ENCODE results near the gene DDIT4L.

DNA sequence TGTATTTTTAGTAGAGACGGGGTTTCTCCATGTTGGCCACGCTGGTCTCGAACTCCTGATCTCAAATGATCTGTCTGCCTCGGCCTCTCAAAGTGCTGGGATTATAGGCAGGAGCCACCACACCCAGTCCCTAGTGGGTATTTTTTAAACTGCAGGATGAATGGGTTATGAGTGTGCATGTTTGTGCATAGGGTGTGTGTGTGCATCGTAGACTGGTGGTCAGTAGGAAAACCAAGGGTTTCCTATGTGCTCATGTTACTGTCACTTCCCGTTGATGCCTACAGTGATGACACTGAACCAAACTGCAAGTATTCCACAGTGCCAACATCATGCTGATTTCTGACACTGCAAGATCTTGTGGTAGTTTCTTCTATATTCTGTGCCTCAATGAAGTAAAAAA, 41.1 kb downstream of the DDIT4L start:
- TF ChIP-seq ZNF274 (IDR thresholded peaks at IDR 0.05; ENCODE audit: borderline replicate concordance, extremely low read depth, low read length) = no peak
- TF ChIP-seq, protein P1, sequence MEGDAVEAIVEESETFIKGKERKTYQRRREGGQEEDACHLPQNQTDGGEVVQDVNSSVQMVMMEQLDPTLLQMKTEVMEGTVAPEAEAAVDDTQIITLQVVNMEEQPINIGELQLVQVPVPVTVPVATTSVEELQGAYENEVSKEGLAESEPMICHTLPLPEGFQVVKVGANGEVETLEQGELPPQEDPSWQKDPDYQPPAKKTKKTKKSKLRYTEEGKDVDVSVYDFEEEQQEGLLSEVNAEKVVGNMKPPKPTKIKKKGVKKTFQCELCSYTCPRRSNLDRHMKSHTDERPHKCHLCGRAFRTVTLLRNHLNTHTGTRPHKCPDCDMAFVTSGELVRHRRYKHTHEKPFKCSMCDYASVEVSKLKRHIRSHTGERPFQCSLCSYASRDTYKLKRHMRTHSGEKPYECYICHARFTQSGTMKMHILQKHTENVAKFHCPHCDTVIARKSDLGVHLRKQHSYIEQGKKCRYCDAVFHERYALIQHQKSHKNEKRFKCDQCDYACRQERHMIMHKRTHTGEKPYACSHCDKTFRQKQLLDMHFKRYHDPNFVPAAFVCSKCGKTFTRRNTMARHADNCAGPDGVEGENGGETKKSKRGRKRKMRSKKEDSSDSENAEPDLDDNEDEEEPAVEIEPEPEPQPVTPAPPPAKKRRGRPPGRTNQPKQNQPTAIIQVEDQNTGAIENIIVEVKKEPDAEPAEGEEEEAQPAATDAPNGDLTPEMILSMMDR (IDR thresholded peaks at IDR 0.05; ENCODE audit: control extremely low read depth in 1 of 3, insufficient read depth in 1 of 3, low read depth in 1 of 3, low read length in 3 of 3) = no peak
- TF ChIP-seq GABPA (IDR thresholded peaks at IDR 0.05; ENCODE audit: borderline replicate concordance, insufficient read depth, low read length) = no peak
- no peak for TF ChIP-seq POLR2A (IDR thresholded peaks at IDR 0.05; ENCODE audit: control extremely low read depth in 1 of 2, low read depth in 2 of 2, low read length in 2 of 2)
- no peak for TF ChIP-seq BRCA1 (IDR thresholded peaks at IDR 0.05; ENCODE audit: low read depth, low read length)
- TF ChIP-seq KDM5A (IDR thresholded peaks at IDR 0.05; ENCODE audit: low read length) = no peak
